SK-N-SH treated with all-trans-retinoic acid at 6 μM for 48 hours (cell line): Measurements from ENCODE around the gene HOXC10.

Experiments used
- ARNTL ChIP-seq: fragments of 450-650 bp; formaldehyde crosslinking; IDR thresholded peaks from 2 replicates; pipeline ENCODE4 v1.5.0; 2020; ENCODE audit warnings: low read depth, mild to moderate bottlenecking, moderate library complexity, borderline replicate concordance
- CREB5 ChIP-seq: fragments of 250-450 bp; sonication (Bioruptor Pico); IDR thresholded peaks from 2 replicates; pipeline ENCODE4 v1.5.1; 2020; ENCODE audit warnings: low read depth, mild to moderate bottlenecking, moderate library complexity
- ISL1 ChIP-seq: fragments of 250-450 bp; sonication (Bioruptor Pico); IDR thresholded peaks from 2 replicates; pipeline ENCODE4 v2.1.2; 2022; ENCODE audit warnings: mild to moderate bottlenecking, moderate library complexity
- PPARA ChIP-seq: fragments of 250-450 bp; sonication (Bioruptor Pico); IDR thresholded peaks from 2 replicates; pipeline ENCODE4 v1.5.0; 2020; ENCODE audit warnings: mild to moderate bottlenecking, borderline replicate concordance
- SNAI2 ChIP-seq: fragments of 250-450 bp; sonication (Bioruptor Pico); IDR thresholded peaks from 2 replicates; pipeline ENCODE4 v1.5.0; 2020; ENCODE audit warnings: mild to moderate bottlenecking, moderate library complexity
- TCF4 ChIP-seq: fragments of 250-450 bp; sonication (Bioruptor Pico); IDR thresholded peaks from 2 replicates; pipeline ENCODE4 v1.8.0; 2021; ENCODE audit warnings: mild to moderate bottlenecking, moderate library complexity, borderline replicate concordance
- TSHZ2 ChIP-seq: fragments of 250-450 bp; sonication (Bioruptor Pico); IDR thresholded peaks from 2 replicates; pipeline ENCODE4 v1.5.0; 2020; ENCODE audit warnings: mild to moderate bottlenecking, moderate library complexity
- ZNF70 ChIP-seq: fragments of 450-650 bp; formaldehyde crosslinking; IDR thresholded peaks from 2 replicates; pipeline ENCODE4 v1.5.0; 2020; ENCODE audit warnings: mild to moderate bottlenecking, moderate library complexity

- no peak for TF ChIP-seq PPARA (CRISPR knock-in tag)
- no peak for TF ChIP-seq SNAI2 (CRISPR knock-in tag)
- no peak for TF ChIP-seq TCF4 (CRISPR knock-in tag)
- TF ChIP-seq TSHZ2: no peak
- no peak for TF ChIP-seq ISL1 (CRISPR knock-in tag)
- TF ChIP-seq ZNF70 (CRISPR knock-in tag): no peak
- TF ChIP-seq CREB5: no peak
- no peak for TF ChIP-seq ARNTL (CRISPR knock-in tag)
Observed at GRCh38 chr12:53985692-53985993, 697 bp downstream of the HOXC10 start.
